Vagina (tissue), 2 donors: ENCODE results near the gene MINAR1. TPM values are rescaled to one million over a fixed set of nuclear protein-coding genes. Genes with fewer than 3 reads are reported as not detected.

ENCODE experiments used
- DNase-seq, 2 donors: peaks; one replicate each; pipeline ENCODE4 v3.0.0-alpha.2; 2017; ENCODE audit errors: extremely low spot score in 2 of 2
- H3K27ac ChIP-seq: fragments of 200-600 bp; sonication (generic); one replicate; pipeline ENCODE4 v1.5.1; 2019
- H3K27me3 ChIP-seq: fragments of 200-600 bp; sonication (generic); one replicate; pipeline ENCODE4 v1.5.1; 2019
- H3K36me3 ChIP-seq, 2 donors: fragments of 200-600 bp; sonication (generic); one replicate each; pipeline ENCODE4 v1.5.1; 2017 to 2019
- H3K4me1 ChIP-seq: fragments of 200-600 bp; sonication (generic); one replicate; pipeline ENCODE4 v1.5.1; 2019
- H3K4me3 ChIP-seq, 2 donors: fragments of 200-600 bp; sonication (generic); 1 replicate in 1 of 2; 2 replicates in 1 of 2; pipeline ENCODE4 v1.5.1; 2016 to 2019
- H3K9me3 ChIP-seq: fragments of 200-600 bp; sonication (generic); one replicate; pipeline ENCODE4 v1.5.1; 2019
- CTCF ChIP-seq, 3 experiments: fragments of 450-650 bp in 2 of 3; fragments of 200-600 bp in 1 of 3; sonication (generic) in 1 of 3; IDR thresholded peaks; one replicate each; pipeline ENCODE4 v1.5.1; 2017 to 2019; ENCODE audit warnings: antibody characterized with exemption in 3 of 3, mild to moderate bottlenecking in 2 of 3, moderate library complexity in 2 of 3
- POLR2A ChIP-seq, 2 donors: fragments of 450-650 bp; IDR thresholded peaks; one replicate each; pipeline ENCODE4 v1.6.1; 2017; ENCODE audit warnings: antibody characterized with exemption in 2 of 2, mild to moderate bottlenecking in 2 of 2, moderate library complexity in 2 of 2
- POLR2AphosphoS5 ChIP-seq, 2 donors: sonication (generic); formaldehyde crosslinking; IDR thresholded peaks; one replicate each; pipeline ENCODE4 v1.9.0; 2017; ENCODE audit warnings: antibody characterized with exemption in 2 of 2, mild to moderate bottlenecking in 2 of 2, low read depth in 1 of 2; ENCODE audit not compliant: insufficient read depth in 1 of 2
- intact Hi-C: fragments of 100-400 bp; cut with DNase I; formaldehyde crosslinking; loops from one replicate; pipeline ENCODE4 v1.15.1; 2023
- total RNA-seq: library from RNA; depleted of rRNA; stranded (reverse); fragments of >200 nt; gene quantifications from one replicate; pipeline ENCODE4 v1.2.3, GENCODE V29; 2016

The MINAR1 gene
- total RNA-seq, 1 donor from 2014 or later, result 0.74 TPM

GRCh38 chr15:79459666-79460065, 27.5 kb downstream of the MINAR1 start:
- H3K36me3 ChIP-seq, result no peaks in the 10 kb centered on the region
- H3K9me3 ChIP-seq, result no peaks in the 10 kb centered on the region
- TF ChIP-seq POLR2A (IDR thresholded peaks at IDR 0.05), result no peak
- TF ChIP-seq POLR2AphosphoS5 (IDR thresholded peaks at IDR 0.05; ENCODE audit: insufficient read depth in 1 of 2, low read depth in 1 of 2), result no peak
- no peak for TF ChIP-seq CTCF (IDR thresholded peaks at IDR 0.05)
- H3K4me3 ChIP-seq, result no peak overlapping the region
- DNase-seq, result no peak
- H3K4me1 ChIP-seq, result no peaks in the 10 kb centered on the region
- no peaks in the 10 kb centered on the region for H3K27me3 ChIP-seq
- no peak overlapping the region for H3K27ac ChIP-seq
- intact Hi-C loops, result no loop called here

- no peaks in the 10 kb centered on the region for H3K27me3 ChIP-seq
- H3K4me1 ChIP-seq, result no peaks in the 10 kb centered on the region
- no peak overlapping the region for H3K27ac ChIP-seq
- DNase-seq, result peak in 1 of 2 donors; percentile 91
- intact Hi-C loops, result no loop called here
- H3K9me3 ChIP-seq, result no peaks in the 10 kb centered on the region
- H3K4me3 ChIP-seq, result no peak overlapping the region
- no peaks in the 10 kb centered on the region for H3K36me3 ChIP-seq
- no peak for TF ChIP-seq CTCF (IDR thresholded peaks at IDR 0.05)
- no peak for TF ChIP-seq POLR2AphosphoS5 (IDR thresholded peaks at IDR 0.05; ENCODE audit: insufficient read depth in 1 of 2, low read depth in 1 of 2)
- no peak for TF ChIP-seq POLR2A (IDR thresholded peaks at IDR 0.05)
These were observed 31.1 kb downstream of the MINAR1 start for GRCh38 chr15:79463043-79463780.

- no peak overlapping the region for H3K27ac ChIP-seq
- no peaks in the 10 kb centered on the region for H3K36me3 ChIP-seq
- no peak overlapping the region for H3K4me3 ChIP-seq
- no peaks in the 10 kb centered on the region for H3K9me3 ChIP-seq
- H3K27me3 ChIP-seq, result no peaks in the 10 kb centered on the region
- H3K4me1 ChIP-seq, result no peaks in the 10 kb centered on the region
- DNase-seq, result peak in 1 of 2 donors; percentile 70
- intact Hi-C loops, result no loop called here
- no peak for TF ChIP-seq POLR2AphosphoS5 (IDR thresholded peaks at IDR 0.05; ENCODE audit: insufficient read depth in 1 of 2, low read depth in 1 of 2)
- TF ChIP-seq POLR2A (IDR thresholded peaks at IDR 0.05), result no peak
- TF ChIP-seq CTCF (IDR thresholded peaks at IDR 0.05), result no peak
These were observed 31.7 kb downstream of the MINAR1 start for GRCh38 chr15:79463781-79464270.

GRCh38 chr15:79466488-79466887, 34.4 kb downstream of the MINAR1 start:
- no peaks in the 10 kb centered on the region for H3K36me3 ChIP-seq

More at GRCh38 chr15:79466488-79466887, 34.4 kb downstream of the MINAR1 start:
- no peaks in the 10 kb centered on the region for H3K27me3 ChIP-seq
- no peak overlapping the region for H3K4me3 ChIP-seq
- no peaks in the 10 kb centered on the region for H3K9me3 ChIP-seq
- peak in 1 of 2 donors; percentile 52 for DNase-seq
- no peak overlapping the region for H3K27ac ChIP-seq
- H3K4me1 ChIP-seq, result no peaks in the 10 kb centered on the region
- TF ChIP-seq POLR2A (IDR thresholded peaks at IDR 0.05) (no peak), CTCF (IDR thresholded peaks at IDR 0.05) (no peak)
- intact Hi-C loops, result no loop called here
